ENCODE results near the gene ULK3. TPM values are rescaled to one million over a fixed set of nuclear protein-coding genes. Genes with fewer than 3 reads are reported as not detected.
"Not testable (repeated sequence)": the region's sequence is repeated elsewhere in the genome, so short reads cannot be mapped to it uniquely, and the experiment has no call there.

ULK3 gene
- 42.1 TPM for total RNA-seq

- peak; percentile 91 for DNase-seq (ENCODE audit: low spot score)
These were observed at the start of gene ULK3 for GRCh38 chr15:74842581-74843444. TSS of gene ULK3 (minus strand) at chr15:74843156. CDS start at chr15:74843105, 51 bp downstream.

- DNase-seq (ENCODE audit: low spot score) = peak; percentile 16
These were observed 49.4 kb upstream of the ULK3 start for GRCh38 chr15:74892313-74892712.

GRCh38 chr15:74891469-74891868, 48.5 kb upstream of the ULK3 start:
- no peak for DNase-seq (ENCODE audit: low spot score)

- no peak for DNase-seq (ENCODE audit: low spot score)
These were observed 47.7 kb upstream of the ULK3 start for GRCh38 chr15:74890665-74890960.

- peak; percentile 84 for DNase-seq (ENCODE audit: low spot score)
These were observed 47.1 kb upstream of the ULK3 start, which contains the start of gene MPI for GRCh38 chr15:74889883-74890664. TSS of gene MPI (plus strand) at chr15:74890042. CDS start at chr15:74890074, 32 bp downstream.

GRCh38 chr15:74889390-74889882, 46.5 kb upstream of the ULK3 start:
- DNase-seq (ENCODE audit: low spot score) = no peak

- DNase-seq (ENCODE audit: low spot score) = no peak
These were observed 45.8 kb upstream of the ULK3 start for GRCh38 chr15:74888716-74889115.

- DNase-seq (ENCODE audit: low spot score) = not testable (repeated sequence)
These were observed 44.7 kb upstream of the ULK3 start for GRCh38 chr15:74887537-74888193.

- DNase-seq (ENCODE audit: low spot score) = no peak
These were observed 42.5 kb upstream of the ULK3 start for GRCh38 chr15:74885461-74885860.

GRCh38 chr15:74884428-74885223, 41.7 kb upstream of the ULK3 start:
- DNase-seq (ENCODE audit: low spot score) = no peak

- DNase-seq (ENCODE audit: low spot score) = no peak
These were observed 39.6 kb upstream of the ULK3 start for GRCh38 chr15:74882528-74882927.

- DNase-seq (ENCODE audit: low spot score) = no peak
These were observed 35.3 kb upstream of the ULK3 start for GRCh38 chr15:74878273-74878672.

- no peak for DNase-seq (ENCODE audit: low spot score)
These were observed 30.9 kb upstream of the ULK3 start for GRCh38 chr15:74873756-74874424.

- peak; percentile 93 for DNase-seq (ENCODE audit: low spot score)
These were observed 30.2 kb upstream of the ULK3 start, which contains the start of gene SCAMP2 for GRCh38 chr15:74873036-74873755. TSS of gene SCAMP2 (minus strand) at chr15:74873365. CDS start at chr15:74873255, 110 bp downstream.

- DNase-seq (ENCODE audit: low spot score) = no peak
These were observed 29.7 kb upstream of the ULK3 start for GRCh38 chr15:74872702-74873035.

GRCh38 chr15:74870436-74871215, 27.7 kb upstream of the ULK3 start:
- no peak for DNase-seq (ENCODE audit: low spot score)

GRCh38 chr15:74869726-74870407, 26.9 kb upstream of the ULK3 start:
- peak; percentile 65 for DNase-seq (ENCODE audit: low spot score)

- DNase-seq (ENCODE audit: low spot score) = no peak
These were observed 26.4 kb upstream of the ULK3 start for GRCh38 chr15:74869372-74869725.

GRCh38 chr15:74868059-74868458, 25.1 kb upstream of the ULK3 start:
- DNase-seq (ENCODE audit: low spot score) = no peak

All from mucosa of gallbladder (tissue), 1 donor.